Activated naive CD4-positive, alpha-beta T cell treated with anti-CD3 and anti-CD28 coated beads, Interleukin-2, amount 10 ng/mL, durations not matched to agents 7 days and 5 days (primary cell): ENCODE measurements around the gene PPP1R15B.

Experiments used
- CTCF ChIA-PET: fragments of 350-600 bp; sonication (Branson Sonifier 250); formaldehyde crosslinking; loops from one replicate; lab custom pipeline; 2021; ENCODE audit warnings: antibody characterized with exemption; lab: Charles Lee
- DNase-seq: peaks from one replicate; pipeline ENCODE4 v3.0.0-alpha.2; 2020
- H3K27ac Mint-ChIP-seq: one replicate; pipeline ENCODE4 v1.8.0; 2021; ENCODE audit warnings: mild to moderate bottlenecking, moderate library complexity, mixed read lengths
- H3K27me3 Mint-ChIP-seq: one replicate; pipeline ENCODE4 v1.8.0; 2021; ENCODE audit warnings: mild to moderate bottlenecking, mixed read lengths
- H3K36me3 Mint-ChIP-seq: one replicate; pipeline ENCODE4 v1.8.0; 2021; ENCODE audit warnings: mixed read lengths
- H3K4me1 Mint-ChIP-seq: one replicate; pipeline ENCODE4 v1.8.0; 2021; ENCODE audit warnings: mixed read lengths
- H3K4me3 Mint-ChIP-seq: one replicate; pipeline ENCODE4 v1.8.0; 2021; ENCODE audit warnings: mild to moderate bottlenecking, moderate library complexity, mixed read lengths
- H3K9me3 Mint-ChIP-seq: one replicate; pipeline ENCODE4 v1.8.0; 2021; ENCODE audit warnings: mixed read lengths

PPP1R15B gene

GRCh38 chr1:204370176-204370575 lies 41.4 kb downstream of the PPP1R15B start:
- Mint-ChIP-seq H3K27me3 (peaks cover 21% of the 10 kb centered on the region), H3K4me1 (no peaks in the 10 kb centered on the region), H3K27ac (no peak overlapping the region), H3K4me3 (no peak overlapping the region), H3K9me3 (no peaks in the 10 kb centered on the region), H3K36me3 (no peaks in the 10 kb centered on the region)
- DNase-seq, result no peak
- CTCF ChIA-PET, result interaction anchor here (0.9 to 2.1 kb wide), 3 partner anchors 9 to 60 kb away, joined by 3 to 12 read pairs (median 3); no protein-coding TSS in a partner anchor

- no peaks in the 10 kb centered on the region for H3K4me1 Mint-ChIP-seq
- CTCF ChIA-PET, result interaction anchor here (0.9 to 1.5 kb wide), 4 partner anchors 8 to 207 kb away, joined by 3 to 6 read pairs (median 3); no protein-coding TSS in a partner anchor
- H3K4me3 Mint-ChIP-seq, result no peak overlapping the region
- peaks cover 24% of the 10 kb centered on the region for H3K27me3 Mint-ChIP-seq
- H3K36me3 Mint-ChIP-seq, result no peaks in the 10 kb centered on the region
- no peak for DNase-seq
- H3K27ac Mint-ChIP-seq, result no peak overlapping the region
- no peaks in the 10 kb centered on the region for H3K9me3 Mint-ChIP-seq
These were observed 42.5 kb downstream of the PPP1R15B start for GRCh38 chr1:204368996-204369726.

GRCh38 chr1:204367956-204368355 lies 43.7 kb downstream of the PPP1R15B start:
- CTCF ChIA-PET, result interaction anchor here (1.2 to 2.0 kb wide), 3 partner anchors 31 to 204 kb away, joined by 3 to 8 read pairs (median 4); no protein-coding TSS in a partner anchor

DNA sequence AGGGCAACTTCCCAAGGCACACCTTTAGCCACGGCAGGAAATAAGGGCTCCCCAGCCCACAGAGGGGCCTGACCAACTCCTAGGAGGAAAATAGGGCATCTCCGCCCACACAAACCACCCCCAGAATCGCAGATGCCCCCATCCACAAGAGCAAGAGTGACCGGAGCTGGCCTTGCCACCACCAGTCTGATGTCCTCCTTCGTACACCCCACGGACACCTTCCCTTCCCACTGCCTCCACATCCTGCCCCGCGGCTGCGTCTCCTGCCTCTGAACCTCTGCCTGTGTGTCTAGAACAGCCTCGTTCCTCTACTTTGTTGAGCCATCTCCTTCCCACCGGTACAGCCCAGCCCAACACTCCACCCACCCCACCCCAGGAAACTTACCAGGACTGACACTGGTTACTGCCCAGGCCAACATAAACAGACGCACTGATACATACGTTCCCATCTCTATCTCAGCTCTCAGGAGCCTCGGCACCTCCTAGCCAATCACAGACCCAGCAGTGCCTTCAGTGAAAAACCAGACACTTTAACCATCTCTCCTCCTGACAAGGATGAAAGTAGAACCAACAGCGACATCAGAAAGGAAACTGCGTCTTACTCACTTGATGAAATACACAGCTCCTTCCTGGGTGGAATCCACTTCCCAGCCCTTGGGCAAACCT lies 44.3 kb downstream of the PPP1R15B start:
- peaks cover 27% of the 10 kb centered on the region for H3K27me3 Mint-ChIP-seq
- H3K27ac Mint-ChIP-seq, result no peak overlapping the region

More at GRCh38 chr1:204367956-204368355, 43.7 kb downstream of the PPP1R15B start:
- H3K27me3 Mint-ChIP-seq, result peaks cover 27% of the 10 kb centered on the region
- DNase-seq, result no peak
- no peaks in the 10 kb centered on the region for H3K9me3 Mint-ChIP-seq
- H3K4me3 Mint-ChIP-seq, result no peak overlapping the region
- H3K36me3 Mint-ChIP-seq, result no peaks in the 10 kb centered on the region
- H3K27ac Mint-ChIP-seq, result no peak overlapping the region
- peaks cover 10% of the 10 kb centered on the region for H3K4me1 Mint-ChIP-seq

GRCh38 chr1:204366759-204367158 lies 44.9 kb downstream of the PPP1R15B start:
- no peaks in the 10 kb centered on the region for H3K9me3 Mint-ChIP-seq
- CTCF ChIA-PET, result interaction anchor here (0.7 to 2.0 kb wide), 4 partner anchors 9 to 203 kb away, joined by 4 to 10 read pairs (median 6); no protein-coding TSS in a partner anchor
- DNase-seq, result no peak
- H3K4me1 Mint-ChIP-seq, result peaks cover 10% of the 10 kb centered on the region
- no peaks in the 10 kb centered on the region for H3K36me3 Mint-ChIP-seq
- H3K27me3 Mint-ChIP-seq, result peaks cover 30% of the 10 kb centered on the region
- no peak overlapping the region for H3K27ac Mint-ChIP-seq
- no peak overlapping the region for H3K4me3 Mint-ChIP-seq

More for the DNA sequence above, 44.3 kb downstream of the PPP1R15B start:
- Mint-ChIP-seq H3K4me3 (no peak overlapping the region), H3K36me3 (no peaks in the 10 kb centered on the region), H3K4me1 (peaks cover 10% of the 10 kb centered on the region), H3K9me3 (no peaks in the 10 kb centered on the region)
- no peak for DNase-seq
- CTCF ChIA-PET, result interaction anchor here (0.7 to 2.0 kb wide), 4 partner anchors 10 to 203 kb away, joined by 4 to 10 read pairs (median 6); no protein-coding TSS in a partner anchor

GRCh38 chr1:204363335-204364114 lies 48.1 kb downstream of the PPP1R15B start:
- peak; percentile 82 for DNase-seq
- Mint-ChIP-seq H3K36me3 (no peaks in the 10 kb centered on the region), H3K9me3 (no peaks in the 10 kb centered on the region), H3K27me3 (peaks cover 57% of the 10 kb centered on the region), H3K4me1 (peaks cover 10% of the 10 kb centered on the region), H3K4me3 (peak overlapping the region; percentile 60), H3K27ac (no peak overlapping the region)
- CTCF ChIA-PET, result interaction anchor here (0.8 to 4.8 kb wide), 30 partner anchors 12 to 504 kb away, joined by 3 to 88 read pairs (median 5); partner anchors contain the start of genes GOLT1A and REN

DNA sequence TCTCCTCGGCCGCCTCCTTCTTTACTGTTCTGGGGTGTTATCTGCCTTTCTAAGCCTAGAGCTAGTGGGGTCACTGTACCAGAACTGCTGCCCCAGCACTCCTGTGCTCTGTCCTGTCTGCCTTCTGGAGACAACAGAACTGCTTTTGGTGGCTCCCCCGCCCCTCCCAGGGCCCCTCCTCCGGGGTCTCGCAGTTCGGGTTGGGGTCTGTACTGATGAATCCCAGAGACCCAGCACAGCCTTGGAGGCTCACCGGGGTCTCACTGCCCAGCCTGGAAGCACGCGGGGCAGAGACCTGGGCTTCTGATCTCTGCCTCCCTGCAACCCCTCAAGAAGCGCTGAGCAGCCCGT lies 48.7 kb downstream of the PPP1R15B start:
- Mint-ChIP-seq H3K4me1 (peaks cover 10% of the 10 kb centered on the region), H3K9me3 (no peaks in the 10 kb centered on the region), H3K4me3 (peak overlapping the region; percentile 60), H3K36me3 (no peaks in the 10 kb centered on the region), H3K27ac (no peak overlapping the region), H3K27me3 (peaks cover 63% of the 10 kb centered on the region)
- CTCF ChIA-PET, result interaction anchor here (0.8 to 4.8 kb wide), 28 partner anchors 13 to 503 kb away, joined by 3 to 88 read pairs (median 5); partner anchors contain the start of genes GOLT1A and REN
- DNase-seq, result no peak

GRCh38 chr1:204361781-204362180 lies 49.8 kb downstream of the PPP1R15B start:
- CTCF ChIA-PET, result interaction anchor here (0.8 to 4.8 kb wide), 8 partner anchors 8 to 198 kb away, joined by 3 to 88 read pairs (median 11); partner anchors contain the start of gene REN
- Mint-ChIP-seq H3K9me3 (no peaks in the 10 kb centered on the region), H3K27ac (no peak overlapping the region), H3K36me3 (no peaks in the 10 kb centered on the region), H3K4me1 (peaks cover 10% of the 10 kb centered on the region), H3K4me3 (no peak overlapping the region), H3K27me3 (peaks cover 64% of the 10 kb centered on the region)
- no peak for DNase-seq

- DNase-seq, result no peak
- Mint-ChIP-seq H3K4me1 (peaks cover 10% of the 10 kb centered on the region), H3K27me3 (peaks cover 64% of the 10 kb centered on the region), H3K36me3 (no peaks in the 10 kb centered on the region), H3K9me3 (no peaks in the 10 kb centered on the region), H3K4me3 (no peak overlapping the region), H3K27ac (no peak overlapping the region)
- CTCF ChIA-PET, result interaction anchor here (0.8 to 4.8 kb wide), 6 partner anchors 8 to 201 kb away, joined by 3 to 88 read pairs (median 5); partner anchors contain the start of gene REN
These were observed 50.3 kb downstream of the PPP1R15B start for GRCh38 chr1:204361341-204361771.

DNA sequence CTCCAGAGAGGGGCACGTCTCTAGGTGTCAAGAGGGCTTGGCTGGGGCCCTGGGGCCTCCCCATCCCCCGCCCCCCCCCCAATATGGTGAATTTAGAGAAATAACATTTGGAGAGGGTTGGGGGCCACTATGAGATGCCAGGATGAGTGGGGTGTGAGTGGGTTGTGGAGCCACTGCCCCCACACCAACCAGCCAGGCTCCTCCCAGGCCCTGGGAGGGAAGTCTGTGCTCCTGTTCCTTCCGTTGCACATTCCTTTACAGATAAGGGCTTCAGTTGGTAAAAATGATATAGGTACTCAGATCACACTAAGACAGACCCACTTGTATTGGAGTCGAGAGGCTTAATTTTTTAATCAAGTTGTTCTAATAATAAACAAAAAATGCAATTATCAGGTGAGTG lies 51.3 kb downstream of the PPP1R15B start:
- Mint-ChIP-seq H3K9me3 (no peaks in the 10 kb centered on the region), H3K27ac (no peak overlapping the region), H3K36me3 (no peaks in the 10 kb centered on the region), H3K4me1 (peaks cover 10% of the 10 kb centered on the region), H3K27me3 (peaks cover 64% of the 10 kb centered on the region), H3K4me3 (no peak overlapping the region)
- DNase-seq, result no peak
- CTCF ChIA-PET, result interaction anchor here (1.3 to 4.8 kb wide), 4 partner anchors 11 to 200 kb away, joined by 3 to 79 read pairs (median 4); no protein-coding TSS in a partner anchor

DNA sequence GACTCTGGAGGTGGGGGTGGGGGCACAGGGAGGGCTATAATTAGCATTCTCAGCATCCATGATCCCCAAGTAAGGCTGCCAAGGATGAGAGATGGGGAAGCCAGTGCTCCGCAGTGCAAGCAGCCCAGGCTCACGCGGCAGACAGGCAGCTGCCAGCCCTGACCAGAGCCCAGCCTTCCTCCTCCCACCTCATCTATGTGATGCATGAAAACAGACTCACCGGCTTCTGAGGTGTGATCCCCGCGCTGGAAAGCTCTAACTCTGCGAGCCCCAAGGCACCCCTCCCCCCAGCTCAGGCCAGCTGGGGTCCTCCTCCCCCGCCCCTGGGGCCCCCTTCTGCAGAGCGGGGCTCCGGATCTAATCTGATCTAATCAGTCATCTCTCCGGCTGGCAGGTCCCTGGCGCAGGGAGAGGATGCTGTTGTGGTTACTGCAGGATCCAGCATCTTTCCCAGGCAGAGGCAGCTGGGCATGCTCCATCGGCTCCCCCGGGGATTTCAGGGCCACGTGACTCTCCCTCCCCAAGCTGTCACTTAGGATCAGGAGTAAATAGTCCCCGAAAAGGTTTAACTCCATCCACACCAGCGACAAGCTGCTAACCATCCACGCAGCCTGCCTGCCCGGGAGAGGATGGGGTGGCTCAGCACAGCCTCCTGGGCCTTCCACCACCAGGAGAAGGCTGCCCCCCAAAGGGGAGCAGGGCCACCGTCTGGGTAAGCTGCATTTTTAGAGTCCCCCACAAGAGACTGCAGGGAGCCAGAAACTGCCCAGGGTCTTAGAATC lies 52.0 kb downstream of the PPP1R15B start, which contains the start of gene PLEKHA6:
TSS of gene PLEKHA6 (minus strand) at position 456 of the 782 bp plus-strand sequence. CDS start 86,202 bp downstream, outside the sequence.
- no peak for DNase-seq
- CTCF ChIA-PET, result interaction anchor here (1.3 to 1.6 kb wide), 2 partner anchors 12 to 18 kb away, joined by 3 read pairs; no protein-coding TSS in a partner anchor
- no peaks in the 10 kb centered on the region for H3K36me3 Mint-ChIP-seq
- peaks cover 66% of the 10 kb centered on the region for H3K27me3 Mint-ChIP-seq
- H3K27ac Mint-ChIP-seq, result no peak within 1 kb of the TSS
- peaks cover 10% of the 10 kb centered on the region for H3K4me1 Mint-ChIP-seq
- no peak within 1 kb of the TSS for H3K4me3 Mint-ChIP-seq
- no peaks in the 10 kb centered on the region for H3K9me3 Mint-ChIP-seq

- CTCF ChIA-PET, result interaction anchor here (1.3 kb wide), 1 partner anchor 18 kb away, joined by 3 read pairs; no protein-coding TSS in a partner anchor
- H3K27me3 Mint-ChIP-seq, result peaks cover 66% of the 10 kb centered on the region
- no peak overlapping the region for H3K4me3 Mint-ChIP-seq
- peaks cover 10% of the 10 kb centered on the region for H3K4me1 Mint-ChIP-seq
- H3K9me3 Mint-ChIP-seq, result no peaks in the 10 kb centered on the region
- H3K27ac Mint-ChIP-seq, result no peak overlapping the region
- no peaks in the 10 kb centered on the region for H3K36me3 Mint-ChIP-seq
- no peak for DNase-seq
These were observed 52.5 kb downstream of the PPP1R15B start for GRCh38 chr1:204359131-204359473.

GRCh38 chr1:204358605-204359004 lies 53.0 kb downstream of the PPP1R15B start:
- Mint-ChIP-seq H3K27me3 (peaks cover 66% of the 10 kb centered on the region), H3K4me3 (no peak overlapping the region), H3K9me3 (no peaks in the 10 kb centered on the region), H3K4me1 (peaks cover 5% of the 10 kb centered on the region), H3K36me3 (no peaks in the 10 kb centered on the region), H3K27ac (no peak overlapping the region)
- CTCF ChIA-PET, result no interaction called here
- no peak for DNase-seq
